HG03196 (cell line): ENCODE results near the gene HEBP2.

Source experiments
- ATAC-seq: cut with Tn5 transposase; IDR thresholded peaks from one replicate; pipeline ENCODE4 v1.9.1; 2021; ENCODE audit not compliant: unreplicated experiment

The HEBP2 gene

GRCh38 chr6:138451043-138451442, 47.0 kb downstream of the HEBP2 start:
- ATAC-seq = no peak

GRCh38 chr6:138454981-138455706, 51.1 kb downstream of the HEBP2 start:
- ATAC-seq = no peak

GRCh38 chr6:138455746-138456400, 51.9 kb downstream of the HEBP2 start:
- ATAC-seq = peak; percentile 96

GRCh38 chr6:138456401-138456790, 52.4 kb downstream of the HEBP2 start:
- peak; percentile 13 for ATAC-seq

- no peak for ATAC-seq
Measured at GRCh38 chr6:138461647-138462046, 57.6 kb downstream of the HEBP2 start.

- no peak for ATAC-seq
Measured at GRCh38 chr6:138464085-138464484, 60.1 kb downstream of the HEBP2 start.

- no peak for ATAC-seq
Measured at GRCh38 chr6:138465007-138465645, 61.1 kb downstream of the HEBP2 start.

- no peak for ATAC-seq
Measured at GRCh38 chr6:138467901-138468300, 63.9 kb downstream of the HEBP2 start.

- ATAC-seq = no peak
Measured at GRCh38 chr6:138468320-138469015, 64.4 kb downstream of the HEBP2 start.
